K562 treated with DMSO at 1 percent for 24 hours (cell line): ENCODE measurements around the gene MYH6. TPM values are rescaled to one million over a fixed set of nuclear protein-coding genes. Genes with fewer than 3 reads are reported as not detected.

Experiments
- total RNA-seq: library from RNA; unstranded; fragments of 300-600 nt; gene quantifications from 2 replicates; pipeline ENCODE4 v1.2.3, GENCODE V29; 2022; ENCODE audit warnings: low read depth; ENCODE audit not compliant: insufficient read depth

The MYH6 gene
- total RNA-seq, result not detected in 2 replicates

GRCh38 chr14:23407516-23408306, at the start of gene MYH6:
Gene MYH6 (minus strand): TSS chr14:23408273. CDS start chr14:23407223, 1,050 bp downstream.

GRCh38 chr14:23435543-23436326, 27.7 kb upstream of the MYH6 start, which contains the start of gene MYH7:
Gene MYH7 (minus strand): TSS chr14:23435660. CDS start chr14:23433732, 1,928 bp downstream.

GRCh38 chr14:23376482-23377197, 31.4 kb downstream of the MYH6 start, which contains the start of gene CMTM5:
Gene CMTM5 (plus strand): TSS chr14:23377046. CDS start chr14:23377252, 206 bp downstream.

GRCh38 chr14:23372509-23372908, 35.6 kb downstream of the MYH6 start, which contains the start of gene IL25:
Gene IL25 (plus strand): TSS chr14:23372809.

GRCh38 chr14:23365036-23365731, 42.9 kb downstream of the MYH6 start, which contains the start of gene EFS:
Gene EFS (minus strand): TSS chr14:23365172. CDS start chr14:23365025, 147 bp downstream.

GRCh38 chr14:23352506-23353432, 55.3 kb downstream of the MYH6 start, which contains the start of gene SLC22A17:
Gene SLC22A17 (minus strand): TSS chr14:23352887.

Other genes with a start within 250 kb of the MYH6 start
- gene SLC7A8, start 224.6 kb downstream of the MYH6 start, total RNA-seq, result 7.6 and 9.6 TPM in 2 replicates
- not detected in 2 replicates for gene RNF212B, start 170.3 kb downstream of the MYH6 start, total RNA-seq
- gene HOMEZ, start 122.1 kb downstream of the MYH6 start, total RNA-seq, result 11.7 and 15.7 TPM in 2 replicates
- 9.0 and 10.3 TPM in 2 replicates for gene PPP1R3E, start 105.4 kb downstream of the MYH6 start, total RNA-seq
- gene BCL2L2, start 101.4 kb downstream of the MYH6 start, total RNA-seq, result 18.4 and 20.3 TPM in 2 replicates
- gene PABPN1, start 86.8 kb downstream of the MYH6 start, total RNA-seq, result 97.6 and 109 TPM in 2 replicates
- 0.73 and 1.1 TPM in 2 replicates for gene SLC22A17, start 55.4 kb downstream of the MYH6 start, total RNA-seq
- not detected in 2 replicates for gene EFS, start 43.1 kb downstream of the MYH6 start, total RNA-seq
- not detected in 2 replicates for gene IL25, start 35.5 kb downstream of the MYH6 start, total RNA-seq
- gene CMTM5, start 31.2 kb downstream of the MYH6 start, total RNA-seq, result not detected in 2 replicates
- not detected in 2 replicates for gene MYH7, start 27.4 kb upstream of the MYH6 start, total RNA-seq
- gene NGDN, start 61.4 kb upstream of the MYH6 start, total RNA-seq, result 31.3 and 32.8 TPM in 2 replicates
- gene ZFHX2, start 143.5 kb upstream of the MYH6 start, total RNA-seq, result 0.14 and 0.25 TPM in 2 replicates
- 5.7 and 7.4 TPM in 2 replicates for gene THTPA, start 148.0 kb upstream of the MYH6 start, total RNA-seq
- gene AP1G2, start 159.5 kb upstream of the MYH6 start, total RNA-seq, result 45.8 and 58.3 TPM in 2 replicates
- 0.45 TPM in 2 replicates for gene JPH4, start 170.5 kb upstream of the MYH6 start, total RNA-seq
- gene DHRS2, start 228.1 kb upstream of the MYH6 start, total RNA-seq, result 198 and 223 TPM in 2 replicates